Sigmoid colon (tissue), 7 donors: ENCODE results near the gene HSPG2. TPM values are rescaled to one million over a fixed set of nuclear protein-coding genes. Genes with fewer than 3 reads are reported as not detected.

Source experiments
- DNase-seq: peaks from one replicate; pipeline ENCODE4 v3.0.0-alpha.2; 2019
- H3K27ac ChIP-seq, 4 donors: fragments of 200-600 bp; sonication (generic); one replicate each; pipeline ENCODE4 v1.5.1; 2016 to 2019; ENCODE audit warnings: mild to moderate bottlenecking in 1 of 4
- H3K27me3 ChIP-seq, 3 donors: fragments of 200-600 bp; sonication (generic); one replicate each; pipeline ENCODE4 v1.5.1; 2019; ENCODE audit warnings: mild to moderate bottlenecking in 1 of 3
- H3K36me3 ChIP-seq, 4 donors: fragments of 200-600 bp; sonication (generic); one replicate each; pipeline ENCODE4 v1.5.1; 2016 to 2019
- H3K4me1 ChIP-seq, 4 donors: fragments of 200-600 bp; sonication (generic); one replicate each; pipeline ENCODE4 v1.5.1; 2017 to 2019
- H3K4me3 ChIP-seq, 4 donors: fragments of 200-600 bp; sonication (generic); one replicate each; pipeline ENCODE4 v1.5.1; 2017 to 2019; ENCODE audit warnings: mild to moderate bottlenecking in 2 of 4, moderate library complexity in 1 of 4
- H3K9me3 ChIP-seq, 4 donors: fragments of 200-600 bp in 3 of 4; sonication (generic) in 3 of 4; one replicate each; pipeline versions ENCODE4 v1.5.1 to v1.6.1; 2013 to 2019
- CTCF ChIP-seq, 4 experiments: fragments of 450-650 bp in 3 of 4; fragments of 200-600 bp in 1 of 4; IDR thresholded peaks; one replicate each; pipeline ENCODE4 v1.5.1; 2016 to 2019; ENCODE audit warnings: antibody characterized with exemption in 4 of 4, mild to moderate bottlenecking in 3 of 4, moderate library complexity in 2 of 4
- EP300 ChIP-seq, 4 donors: sonication (generic); formaldehyde crosslinking; IDR thresholded peaks; one replicate each; pipeline ENCODE4 v1.6.1; 2017; ENCODE audit warnings: antibody characterized with exemption in 4 of 4
- POLR2A ChIP-seq, 2 donors: fragments of 450-650 bp; IDR thresholded peaks; one replicate each; pipeline ENCODE4 v1.6.1; 2016; ENCODE audit warnings: antibody characterized with exemption in 2 of 2, mild to moderate bottlenecking in 2 of 2, moderate library complexity in 2 of 2
- POLR2AphosphoS5 ChIP-seq, 4 donors: sonication (generic); formaldehyde crosslinking; IDR thresholded peaks; one replicate each; pipeline ENCODE4 v1.6.1; 2017; ENCODE audit warnings: antibody characterized with exemption in 4 of 4
- WGBS, 2 donors: extraction: QIAGEN DNeasy Blood & Tissue Kit; methylation state at CpG; one replicate each; pipeline ENCODE4 v1.1.7; 2013; 5-methylcytosine and 5-hydroxymethylcytosine counted together
- intact Hi-C: fragments of 100-400 bp; cut with DNase I; formaldehyde crosslinking; loops from one replicate; pipeline ENCODE4 v1.15.1; 2023
- polyA plus RNA-seq, 3 donors: library from polyadenylated mRNA; stranded (reverse); fragments of 200-250 nt; gene quantifications; one replicate each; pipeline ENCODE4 v1.2.3, GENCODE V29; 2013
- total RNA-seq, 4 donors: library from RNA; depleted of rRNA; stranded (reverse); fragments of >200 nt; gene quantifications; one replicate each; pipeline ENCODE4 v1.1.0, GENCODE V29; 2016
- donor health status: healthy with polysubstance abuse.
- donor health status: Bipolar disorder and iron deficiency.
- donor health status: healthy.

The HSPG2 gene
- total and polyA plus RNA-seq, 7 donors = 6.0 to 761 (median 104) TPM

- H3K27me3 ChIP-seq = no peaks in the 10 kb centered on the region
- no peaks in the 10 kb centered on the region for H3K36me3 ChIP-seq
- peak in 3 of 4 donors; percentile 68 to 74 (median 68) for TF ChIP-seq POLR2AphosphoS5 (IDR thresholded peaks at IDR 0.05)
- TF ChIP-seq CTCF (IDR thresholded peaks at IDR 0.05) = no peak
- peak in 1 of 4 donors; percentile 54 for TF ChIP-seq EP300 (IDR thresholded peaks at IDR 0.05)
- WGBS, 2 donors = 42 to 60% methylated on average over 11 of the region's 11 CpGs
- DNase-seq = peak; percentile 92
- no peaks in the 10 kb centered on the region for H3K9me3 ChIP-seq
- peak overlapping the region; percentile 90 to 99 (median 98) for H3K27ac ChIP-seq
- intact Hi-C loops = no loop called here
- no peak overlapping the region for H3K4me3 ChIP-seq
- peaks cover 0 to 98% (median 96%) of the 10 kb centered on the region in 4 donors for H3K4me1 ChIP-seq
Observed at GRCh38 chr1:21926814-21927532, 10.1 kb downstream of the HSPG2 start.

GRCh38 chr1:21926065-21926464 lies 11.0 kb downstream of the HSPG2 start:
- Histone ChIP-seq H3K9me3 (no peaks in the 10 kb centered on the region), H3K4me1 (peaks cover 0 to 98% (median 96%) of the 10 kb centered on the region in 4 donors), H3K36me3 (no peaks in the 10 kb centered on the region), H3K27me3 (no peaks in the 10 kb centered on the region), H3K27ac (peak overlapping the region; percentile 90 to 99 (median 98)), H3K4me3 (no peak overlapping the region)
- WGBS, 2 donors = 51 to 73% methylated on average over 2 of the region's 2 CpGs
- TF ChIP-seq EP300 (IDR thresholded peaks at IDR 0.05) = no peak
- no peak for TF ChIP-seq CTCF (IDR thresholded peaks at IDR 0.05)
- no peak for TF ChIP-seq POLR2A (IDR thresholded peaks at IDR 0.05)
- TF ChIP-seq POLR2AphosphoS5 (IDR thresholded peaks at IDR 0.05) = no peak
- intact Hi-C loops = no loop called here
- no peak for DNase-seq

GRCh38 chr1:21925334-21925940 lies 11.7 kb downstream of the HSPG2 start:
- no peaks in the 10 kb centered on the region for H3K9me3 ChIP-seq
- H3K4me3 ChIP-seq = no peak overlapping the region
- WGBS, 2 donors = 80 to 81% methylated on average over 8 of the region's 8 CpGs
- H3K27me3 ChIP-seq = no peaks in the 10 kb centered on the region
- H3K27ac ChIP-seq = peak overlapping the region; percentile 90 to 99 (median 98)
- no peak for DNase-seq
- intact Hi-C loops = no loop called here
- peaks cover 0 to 98% (median 96%) of the 10 kb centered on the region in 4 donors for H3K4me1 ChIP-seq
- no peaks in the 10 kb centered on the region for H3K36me3 ChIP-seq
- TF ChIP-seq CTCF (IDR thresholded peaks at IDR 0.05) (no peak), POLR2A (IDR thresholded peaks at IDR 0.05) (no peak), POLR2AphosphoS5 (IDR thresholded peaks at IDR 0.05) (no peak), EP300 (IDR thresholded peaks at IDR 0.05) (no peak)

- no peaks in the 10 kb centered on the region for H3K9me3 ChIP-seq
- no peak for TF ChIP-seq EP300 (IDR thresholded peaks at IDR 0.05)
- TF ChIP-seq POLR2AphosphoS5 (IDR thresholded peaks at IDR 0.05) = peak in 3 of 4 donors; percentile 43 to 56 (median 50)
- no peak for TF ChIP-seq POLR2A (IDR thresholded peaks at IDR 0.05)
- TF ChIP-seq CTCF (IDR thresholded peaks at IDR 0.05) = no peak
- H3K4me3 ChIP-seq = no peak overlapping the region
- 50 to 53% methylated on average over 5 of the region's 5 CpGs for WGBS, 2 donors
- H3K4me1 ChIP-seq = peaks cover 0 to 98% (median 96%) of the 10 kb centered on the region in 4 donors
- H3K36me3 ChIP-seq = no peaks in the 10 kb centered on the region
- intact Hi-C loops = no loop called here
- peak; percentile 74 for DNase-seq
- H3K27me3 ChIP-seq = no peaks in the 10 kb centered on the region
- H3K27ac ChIP-seq = peak overlapping the region; percentile 90 to 99 (median 98)
Observed at GRCh38 chr1:21924503-21925005, 12.6 kb downstream of the HSPG2 start.
